Myocyte (in vitro differentiated cells): Measurements from ENCODE around the gene USP47. TPM values are rescaled to one million over a fixed set of nuclear protein-coding genes. Genes with fewer than 3 reads are reported as not detected.
A peak's percentile ranks its signal among the peaks of the same experiment; 100 is the strongest.

ENCODE experiments used
- DNase-seq: peaks from one replicate; pipeline ENCODE4 v3.0.0-alpha.2; 2012; ENCODE audit warnings: low read depth
- total RNA-seq: library from RNA; depleted of rRNA; stranded (reverse); fragments of >200 nt; gene quantifications from 2 replicates; pipeline ENCODE4 v1.2.3, GENCODE V29; 2014

The USP47 gene
- total RNA-seq, 1 donor from 2014 or later = 75.4 TPM

DNA sequence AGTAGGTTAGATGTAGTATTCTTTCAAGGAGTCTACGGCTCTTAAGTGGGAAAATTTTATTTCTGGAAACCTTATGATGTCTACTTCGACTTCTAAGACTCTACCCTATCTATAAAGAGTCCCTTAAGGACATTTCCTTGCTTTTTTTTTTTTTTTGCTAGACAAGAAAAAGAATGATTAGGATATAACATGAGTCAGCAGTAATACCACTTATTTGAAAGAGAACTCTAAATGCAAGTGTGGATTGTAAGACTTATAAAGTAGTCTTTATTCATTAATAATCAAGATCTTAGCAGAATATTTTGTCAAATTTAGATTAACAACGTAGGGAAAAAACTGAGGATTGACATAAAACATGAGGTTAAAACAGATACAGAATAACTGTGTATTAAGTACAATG is 95.7 kb downstream of the USP47 start:
- DNase-seq = no peak

DNA sequence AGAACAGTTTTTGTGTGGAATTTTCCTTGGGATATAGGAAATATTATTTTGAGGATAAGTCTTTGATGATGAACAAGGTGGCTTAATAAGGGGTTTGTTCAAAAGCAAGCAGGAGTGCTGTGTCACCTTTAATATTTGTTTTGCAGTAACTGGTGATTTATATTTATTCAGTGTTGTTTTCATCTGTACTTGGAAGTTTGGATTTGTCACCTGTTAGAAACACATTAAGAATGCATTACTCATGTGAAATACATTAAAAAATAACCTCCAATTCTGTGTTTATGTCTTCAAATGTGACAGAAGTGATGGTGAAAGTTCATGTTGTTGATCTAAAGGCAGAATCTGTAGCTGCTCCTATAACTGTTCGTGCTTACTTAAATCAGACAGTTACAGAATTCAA is 96.2 kb downstream of the USP47 start:
- no peak for DNase-seq

- DNase-seq = no peak
These were observed 98.8 kb downstream of the USP47 start for GRCh38 chr11:11940551-11940950.

DNA sequence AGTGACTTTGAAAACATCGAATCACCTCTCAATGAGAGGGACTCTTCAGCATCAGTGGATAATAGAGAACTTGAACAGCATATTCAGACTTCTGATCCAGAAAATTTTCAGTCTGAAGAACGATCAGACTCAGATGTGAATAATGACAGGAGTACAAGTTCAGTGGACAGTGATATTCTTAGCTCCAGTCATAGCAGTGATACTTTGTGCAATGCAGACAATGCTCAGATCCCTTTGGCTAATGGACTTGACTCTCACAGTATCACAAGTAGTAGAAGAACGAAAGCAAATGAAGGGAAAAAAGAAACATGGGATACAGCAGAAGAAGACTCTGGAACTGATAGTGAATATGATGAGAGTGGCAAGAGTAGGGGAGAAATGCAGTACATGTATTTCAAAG is 100.9 kb downstream of the USP47 start:
- DNase-seq = no peak

GRCh38 chr11:11944444-11944843 is 102.7 kb downstream of the USP47 start:
- DNase-seq = no peak

GRCh38 chr11:11946180-11946579 is 104.4 kb downstream of the USP47 start:
- peak; percentile 27 for DNase-seq

- DNase-seq = no peak
These were observed 105.1 kb downstream of the USP47 start for GRCh38 chr11:11946878-11947277.

GRCh38 chr11:11947825-11948224 is 106.1 kb downstream of the USP47 start:
- no peak for DNase-seq

DNA sequence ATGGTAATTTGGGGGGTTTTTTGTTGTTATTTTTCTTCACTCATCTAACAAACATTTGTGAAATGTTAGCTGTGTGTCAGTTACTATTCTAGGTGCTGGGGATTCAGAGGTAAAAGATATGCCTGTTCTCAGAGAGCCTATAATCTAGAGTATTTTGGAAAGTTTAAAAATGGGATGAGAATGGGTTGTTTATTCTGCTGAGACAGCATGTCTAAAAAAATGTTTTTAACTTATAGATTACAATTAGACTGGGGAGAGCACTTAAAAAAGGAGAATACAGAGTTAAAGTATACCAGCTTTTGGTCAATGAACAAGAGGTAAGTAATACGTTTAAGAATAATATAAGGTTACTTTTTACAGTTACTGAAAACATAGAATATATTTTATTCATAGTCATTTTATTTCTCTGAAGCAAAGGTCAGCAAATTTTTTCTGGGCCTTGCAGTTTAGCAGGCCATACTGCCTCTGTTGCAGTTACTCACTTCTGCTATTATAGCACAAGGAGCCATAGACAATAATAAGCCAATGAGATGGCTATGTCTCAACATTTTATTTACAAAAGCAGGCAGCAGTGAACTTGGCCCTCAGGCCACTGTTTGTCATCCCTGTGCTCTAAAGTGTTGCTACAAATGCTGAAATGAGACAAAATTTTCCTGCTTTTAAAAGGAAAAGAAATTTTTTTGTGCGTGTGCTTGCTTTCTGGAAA is 106.6 kb downstream of the USP47 start:
- no peak for DNase-seq

DNA sequence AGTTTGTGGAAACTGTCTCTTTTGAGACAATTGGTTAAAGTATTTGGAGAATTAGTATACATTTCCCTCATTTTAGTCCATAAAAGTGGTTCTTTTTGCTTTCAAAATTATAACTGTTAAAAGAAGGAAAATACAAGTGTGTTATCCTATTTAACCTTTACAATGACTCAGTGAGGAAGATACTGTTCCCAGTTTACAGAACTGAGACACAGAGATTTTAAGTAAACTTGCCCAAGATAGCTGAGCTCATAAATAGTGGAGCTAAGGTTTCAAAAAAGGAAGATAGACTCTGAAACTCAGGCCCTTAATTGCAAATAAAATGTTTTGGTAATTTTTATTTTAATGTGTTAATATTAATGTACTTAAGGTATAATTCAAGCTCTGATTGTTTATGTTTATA is 107.7 kb downstream of the USP47 start:
- DNase-seq = no peak

DNA sequence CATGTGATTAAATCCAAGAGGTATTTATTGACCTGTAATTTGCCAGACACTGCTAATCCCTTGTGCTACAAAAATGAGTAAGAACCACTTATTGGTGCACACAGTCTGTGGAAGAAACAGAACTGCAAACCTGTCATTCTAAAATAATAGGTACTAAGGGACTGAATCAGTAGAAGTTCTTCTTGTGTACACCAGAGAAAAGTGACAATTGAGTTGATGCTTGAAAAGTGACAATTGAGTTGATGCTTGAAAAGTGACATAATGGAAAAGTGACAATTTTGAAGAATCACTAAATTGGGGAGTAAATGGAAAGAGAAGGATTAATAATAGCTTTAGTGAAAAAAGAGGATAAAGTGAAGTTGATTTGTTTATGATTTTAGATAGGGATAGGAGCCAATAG is 110.3 kb downstream of the USP47 start:
- DNase-seq = no peak

DNA sequence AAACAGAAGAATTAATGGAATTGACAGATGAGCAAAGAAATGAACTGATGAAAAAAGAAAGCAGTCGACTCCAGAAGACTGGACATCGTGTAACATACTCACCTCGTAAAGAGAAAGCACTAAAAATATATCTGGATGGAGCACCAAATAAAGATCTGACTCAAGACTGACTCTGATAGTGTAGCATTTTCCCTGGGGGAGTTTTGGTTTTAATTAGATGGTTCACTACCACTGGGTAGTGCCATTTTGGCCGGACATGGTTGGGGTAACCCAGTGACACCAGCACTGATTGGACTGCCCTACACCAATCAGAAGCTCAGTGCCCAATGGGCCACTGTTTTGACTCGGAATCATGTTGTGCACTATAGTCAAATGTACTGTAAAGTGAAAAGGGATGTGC is 114.2 kb downstream of the USP47 start:
- DNase-seq = no peak

- DNase-seq = no peak
These were observed 116.8 kb downstream of the USP47 start for GRCh38 chr11:11958403-11959231.

- DNase-seq = no peak
These were observed 117.8 kb downstream of the USP47 start for GRCh38 chr11:11959601-11960000.

GRCh38 chr11:11960687-11961086 is 118.9 kb downstream of the USP47 start:
- DNase-seq = no peak

GRCh38 chr11:11961399-11962028 is 119.7 kb downstream of the USP47 start:
- DNase-seq = no peak

GRCh38 chr11:11963067-11963466 is 121.3 kb downstream of the USP47 start:
- no peak for DNase-seq

- no peak for DNase-seq
These were observed 122.3 kb downstream of the USP47 start for GRCh38 chr11:11963842-11964773.

- no peak for DNase-seq
These were observed 123.0 kb downstream of the USP47 start for GRCh38 chr11:11964774-11965150.

DNA sequence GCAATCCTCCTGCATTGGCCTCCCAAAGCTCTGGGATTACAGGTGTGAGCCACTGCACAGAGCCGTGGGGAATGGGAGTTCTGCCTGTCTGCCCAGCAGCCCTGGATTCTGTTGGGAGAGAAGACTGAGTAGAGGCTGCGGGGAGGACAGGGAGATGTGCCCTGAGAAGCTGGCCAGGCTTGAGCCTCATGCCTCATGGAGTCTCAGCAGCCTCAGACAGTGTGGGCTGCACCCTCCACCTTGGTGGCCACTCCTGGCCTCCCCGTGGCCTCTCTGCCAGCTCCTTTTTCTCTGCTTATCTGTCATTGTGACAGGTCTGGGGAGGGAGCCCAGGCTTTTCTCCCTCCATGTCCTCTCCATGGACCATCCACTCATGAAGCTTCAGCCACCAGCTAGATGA is 123.4 kb downstream of the USP47 start:
- no peak for DNase-seq

GRCh38 chr11:11965656-11966353 is 124.0 kb downstream of the USP47 start:
- no peak for DNase-seq
